Neural progenitor cell (in vitro differentiated cells): ENCODE measurements around the gene SLC18B1. TPM values are rescaled to one million over a fixed set of nuclear protein-coding genes. Genes with fewer than 3 reads are reported as not detected.

Experiments used
- DNase-seq: peaks from one replicate; pipeline ENCODE4 v3.0.0-alpha.2; 2016; ENCODE audit warnings: low spot score
- H2AFZ ChIP-seq: fragments of 200-600 bp; sonication (generic); replicated peaks from 2 replicates; pipeline ENCODE4 v1.6.1; 2016; ENCODE audit warnings: antibody characterized with exemption
- H3F3A ChIP-seq: fragments of 200-600 bp; sonication (generic); 2 replicates; pipeline ENCODE4 v1.6.1; 2016; ENCODE audit warnings: antibody characterized with exemption, low read depth
- H3K27ac ChIP-seq: fragments of 200-600 bp; sonication (generic); 2 replicates; pipeline ENCODE4 v1.5.1; 2016; ENCODE audit warnings: mild to moderate bottlenecking
- H3K27me3 ChIP-seq: fragments of 200-600 bp; sonication (generic); 2 replicates; pipeline ENCODE4 v1.6.1; 2016; ENCODE audit warnings: mild to moderate bottlenecking, moderate library complexity
- H3K36me3 ChIP-seq: fragments of 200-600 bp; sonication (generic); 2 replicates; pipeline ENCODE4 v1.5.1; 2016
- H3K4me1 ChIP-seq: fragments of 200-600 bp; sonication (generic); 2 replicates; pipeline ENCODE4 v1.6.1; 2016; ENCODE audit warnings: mixed run types
- H3K4me2 ChIP-seq: fragments of 200-600 bp; sonication (generic); 2 replicates; pipeline ENCODE4 v1.6.1; 2016
- H3K4me3 ChIP-seq: fragments of 200-600 bp; sonication (generic); 2 replicates; pipeline ENCODE4 v1.5.1; 2016
- H3K79me2 ChIP-seq: fragments of 200-600 bp; sonication (generic); 2 replicates; pipeline ENCODE4 v1.6.1; 2016; ENCODE audit warnings: low read depth
- H3K9ac ChIP-seq: fragments of 200-600 bp; sonication (generic); 2 replicates; pipeline ENCODE4 v1.6.1; 2016
- H3K9me3 ChIP-seq: fragments of 200-600 bp; sonication (generic); 2 replicates; pipeline ENCODE4 v1.5.1; 2016; ENCODE audit warnings: low read depth
- H4K20me1 ChIP-seq: fragments of 200-600 bp; sonication (generic); 2 replicates; pipeline ENCODE4 v1.6.1; 2016; ENCODE audit warnings: low read depth
- H3K27ac Mint-ChIP-seq: 3 replicates; pipeline ENCODE4 v1.8.0; 2021; ENCODE audit warnings: mixed read lengths
- H3K27me3 Mint-ChIP-seq: 2 replicates; pipeline ENCODE4 v1.8.0; 2022; ENCODE audit warnings: low read depth, mild to moderate bottlenecking, inconsistent platforms, moderate library complexity, mixed read lengths; ENCODE audit not compliant: insufficient read depth
- H3K36me3 Mint-ChIP-seq: 3 replicates; pipeline ENCODE4 v1.8.0; 2021; ENCODE audit warnings: mixed read lengths
- H3K4me1 Mint-ChIP-seq: 3 replicates; pipeline ENCODE4 v1.8.0; 2021; ENCODE audit warnings: mixed read lengths
- H3K4me3 Mint-ChIP-seq: 3 replicates; pipeline ENCODE4 v1.8.0; 2021; ENCODE audit warnings: mild to moderate bottlenecking, moderate library complexity, mixed read lengths
- H3K9me3 Mint-ChIP-seq: 3 replicates; pipeline ENCODE4 v1.8.0; 2020; ENCODE audit warnings: mixed read lengths
- CTCF ChIP-seq: fragments of 200-600 bp; sonication (generic); IDR thresholded peaks from 2 replicates; pipeline ENCODE4 v1.5.1; 2017; ENCODE audit warnings: antibody characterized with exemption, mild to moderate bottlenecking
- EZH2 ChIP-seq: fragments of 200-600 bp; sonication (generic); IDR thresholded peaks from 2 replicates; pipeline ENCODE4 v1.6.1; 2017; ENCODE audit warnings: antibody characterized with exemption, mild to moderate bottlenecking, moderate library complexity
- EZH2phosphoT487 ChIP-seq: fragments of 200-600 bp; sonication (generic); IDR thresholded peaks from 2 replicates; pipeline ENCODE4 v1.6.1; 2017; ENCODE audit warnings: antibody characterized with exemption
- total RNA-seq: library from RNA; depleted of rRNA; stranded (reverse); fragments of >200 nt; gene quantifications from 2 replicates; pipeline ENCODE4 v1.2.3, GENCODE V29; 2015; ENCODE audit warnings: low replicate concordance

Gene SLC18B1
- total RNA-seq, 1 donor from 2014 or later: 4.2 TPM

- Mint-ChIP-seq H3K4me3 (no peak overlapping the region), H3K4me1 (peaks cover 9% of the 10 kb centered on the region), H3K9me3 (peaks cover 8% of the 10 kb centered on the region), H3K27me3 (peaks cover 2% of the 10 kb centered on the region), H3K36me3 (no peaks in the 10 kb centered on the region), H3K27ac (no peak overlapping the region)
- no peaks in the 10 kb centered on the region for H3K9me3 ChIP-seq
- H3K9ac ChIP-seq: no peak overlapping the region
- no peaks in the 10 kb centered on the region for H3K79me2 ChIP-seq
- H4K20me1 ChIP-seq: no peaks in the 10 kb centered on the region
- H3K4me1 ChIP-seq: peaks cover 13% of the 10 kb centered on the region
- H2AFZ ChIP-seq: no peak overlapping the region
- no peak overlapping the region for H3K27ac ChIP-seq
- H3K4me3 ChIP-seq: no peak overlapping the region
- no peaks in the 10 kb centered on the region for H3K27me3 ChIP-seq
- DNase-seq: no peak
- TF ChIP-seq EZH2 (no peak), EZH2phosphoT487 (no peak), CTCF (no peak)
- H3K36me3 ChIP-seq: no peaks in the 10 kb centered on the region
- no peaks in the 10 kb centered on the region for H3F3A ChIP-seq
- no peak overlapping the region for H3K4me2 ChIP-seq
Measured at GRCh38 chr6:132832891-132833290, 34.5 kb upstream of the SLC18B1 start.

DNA sequence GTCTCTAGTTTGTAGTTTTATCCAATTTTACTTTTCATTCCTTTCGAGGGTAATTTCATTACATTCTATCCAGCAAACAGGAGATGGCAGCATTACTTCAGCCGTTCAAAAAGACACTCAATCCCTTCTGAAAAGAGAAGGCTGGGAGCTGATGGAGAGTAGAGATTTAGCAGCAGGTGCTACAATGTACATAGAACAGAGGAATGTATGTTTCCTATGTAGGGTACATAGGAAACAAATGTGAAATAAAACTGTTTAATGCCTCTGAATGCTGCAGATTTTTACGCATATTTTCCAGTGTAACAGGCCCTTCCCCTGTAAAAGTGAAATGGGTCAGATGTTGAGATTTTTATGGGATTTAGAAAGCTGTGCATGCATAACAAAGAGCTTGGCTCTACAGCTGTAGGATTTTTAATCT, 31.9 kb upstream of the SLC18B1 start:
- peaks cover 3% of the 10 kb centered on the region for H3K9me3 Mint-ChIP-seq
- no peak overlapping the region for H3K27ac ChIP-seq
- H3K27ac Mint-ChIP-seq: no peak overlapping the region
- no peak overlapping the region for H3K4me3 ChIP-seq
- DNase-seq: peak; percentile 79
- no peaks in the 10 kb centered on the region for H3K36me3 Mint-ChIP-seq
- H3F3A ChIP-seq: no peaks in the 10 kb centered on the region
- H3K36me3 ChIP-seq: no peaks in the 10 kb centered on the region
- H3K4me1 Mint-ChIP-seq: peaks cover 7% of the 10 kb centered on the region
- H3K4me2 ChIP-seq: no peak overlapping the region
- H3K9ac ChIP-seq: no peak overlapping the region
- peaks cover 10% of the 10 kb centered on the region for H3K4me1 ChIP-seq
- peak; percentile 87 for TF ChIP-seq CTCF
- TF ChIP-seq EZH2phosphoT487: no peak
- H3K9me3 ChIP-seq: no peaks in the 10 kb centered on the region
- no peaks in the 10 kb centered on the region for H3K79me2 ChIP-seq
- H4K20me1 ChIP-seq: no peaks in the 10 kb centered on the region
- H2AFZ ChIP-seq: no peak overlapping the region
- H3K27me3 Mint-ChIP-seq: peaks cover 2% of the 10 kb centered on the region
- H3K27me3 ChIP-seq: no peaks in the 10 kb centered on the region
- no peak overlapping the region for H3K4me3 Mint-ChIP-seq

GRCh38 chr6:132820629-132821381, 22.4 kb upstream of the SLC18B1 start:
- Histone ChIP-seq H2AFZ (no peak overlapping the region), H3K9me3 (no peaks in the 10 kb centered on the region), H3K27ac (peak overlapping the region; percentile 22), H4K20me1 (peaks cover 26% of the 10 kb centered on the region), H3K4me3 (no peak overlapping the region), H3K4me2 (no peak overlapping the region), H3K79me2 (peaks cover 23% of the 10 kb centered on the region), H3K9ac (no peak overlapping the region), H3K4me1 (peaks cover 10% of the 10 kb centered on the region), H3K27me3 (no peaks in the 10 kb centered on the region), H3K36me3 (peaks cover 13% of the 10 kb centered on the region), H3F3A (peaks cover 58% of the 10 kb centered on the region)
- Mint-ChIP-seq H3K36me3 (peaks cover 36% of the 10 kb centered on the region), H3K27ac (no peak overlapping the region), H3K9me3 (no peaks in the 10 kb centered on the region), H3K27me3 (peaks cover 4% of the 10 kb centered on the region), H3K4me1 (peaks cover 11% of the 10 kb centered on the region), H3K4me3 (no peak overlapping the region)
- TF ChIP-seq EZH2 (no peak), CTCF (no peak), EZH2phosphoT487 (no peak)
- DNase-seq: no peak
